ENCODE results near the gene KIF16B. TPM values are rescaled to one million over a fixed set of nuclear protein-coding genes. Genes with fewer than 3 reads are reported as not detected.
A peak's percentile ranks its signal among the peaks of the same experiment; 100 is the strongest.

KIF16B gene
- total and polyA plus RNA-seq, 2 of the 13 experiments (the other 11 are each of a cell fraction or from before 2014, with no cell fraction given) = 6.9 to 18.0 TPM

- ChIA-PET CTCF (ENCODE audit: low intra/inter-chr PET ratio, low total read pairs) (no interaction called here), POLR2A (no interaction called here)
- H4K20me1 ChIP-seq (ENCODE audit: insufficient read depth, low read length) = no peaks in the 10 kb centered on the region
- BruUV-seq (replicated peaks) = no TSS peak
- ATAC-seq = no peak
- H3K4me2 ChIP-seq (ENCODE audit: low read depth, low read length) = no peak overlapping the region
- WGBS (ENCODE audit: low lambda C conversion rate) = 91% methylated on average over 3 of the region's 3 CpGs
- FAIRE-seq = peak; percentile 44
- no peaks in the 10 kb centered on the region for H3K9me3 ChIP-seq (ENCODE audit: low read length)
- intact Hi-C loops (cut with micrococcal nuclease; ENCODE audit: unreplicated experiment) = no loop called here
- in situ Hi-C loops (cut with HindIII; ENCODE audit: extremely low pct_ligation_motif_present, low pct_unique_long_range_greater_than_20kb) = no loop called here
- no peaks in the 10 kb centered on the region for H3K79me2 ChIP-seq (ENCODE audit: insufficient read depth, low read length)
- no peaks in the 10 kb centered on the region for H3K4me1 ChIP-seq (ENCODE audit: insufficient read depth, low read length)
- no peak overlapping the region for H3K9ac ChIP-seq (ENCODE audit: insufficient read depth, low read depth, low read length)
- no peak for DNase-seq (ENCODE audit: low spot score)
- H3K27me3 ChIP-seq (ENCODE audit: control insufficient read depth in 1 of 2, insufficient read depth in 2 of 2, low read length in 2 of 2) = no peaks in the 10 kb centered on the region
- no peak overlapping the region for H3K27ac ChIP-seq (ENCODE audit: extremely low read length, insufficient read depth, low read length)
- no peak overlapping the region for H2AFZ ChIP-seq (ENCODE audit: low read length)
- H3K36me3 ChIP-seq (replicated peaks in 1 of 2; ENCODE audit: control insufficient read depth in 1 of 2, insufficient read depth in 2 of 2, low read length in 2 of 2) = peaks cover 0 to 9% of the 10 kb centered on the region in 2 experiments; a peak in 2 of 5 replicates
- no peak for TF ChIP-seq ZNF354B (CRISPR knock-in tag; IDR thresholded peaks at IDR 0.05)
- no peak for TF ChIP-seq RARA (CRISPR knock-in tag; IDR thresholded peaks at IDR 0.05)
- TF ChIP-seq HDAC2 (CRISPR knock-in tag; IDR thresholded peaks at IDR 0.05) = no peak
- no peak for TF ChIP-seq RBM39 (IDR thresholded peaks at IDR 0.05; ENCODE audit: low read depth, low read length, poor library complexity, severe bottlenecking)
- TF ChIP-seq ZNF282 (IDR thresholded peaks at IDR 0.05; ENCODE audit: partially characterized antibody) = no peak
- TF ChIP-seq, protein P1, sequence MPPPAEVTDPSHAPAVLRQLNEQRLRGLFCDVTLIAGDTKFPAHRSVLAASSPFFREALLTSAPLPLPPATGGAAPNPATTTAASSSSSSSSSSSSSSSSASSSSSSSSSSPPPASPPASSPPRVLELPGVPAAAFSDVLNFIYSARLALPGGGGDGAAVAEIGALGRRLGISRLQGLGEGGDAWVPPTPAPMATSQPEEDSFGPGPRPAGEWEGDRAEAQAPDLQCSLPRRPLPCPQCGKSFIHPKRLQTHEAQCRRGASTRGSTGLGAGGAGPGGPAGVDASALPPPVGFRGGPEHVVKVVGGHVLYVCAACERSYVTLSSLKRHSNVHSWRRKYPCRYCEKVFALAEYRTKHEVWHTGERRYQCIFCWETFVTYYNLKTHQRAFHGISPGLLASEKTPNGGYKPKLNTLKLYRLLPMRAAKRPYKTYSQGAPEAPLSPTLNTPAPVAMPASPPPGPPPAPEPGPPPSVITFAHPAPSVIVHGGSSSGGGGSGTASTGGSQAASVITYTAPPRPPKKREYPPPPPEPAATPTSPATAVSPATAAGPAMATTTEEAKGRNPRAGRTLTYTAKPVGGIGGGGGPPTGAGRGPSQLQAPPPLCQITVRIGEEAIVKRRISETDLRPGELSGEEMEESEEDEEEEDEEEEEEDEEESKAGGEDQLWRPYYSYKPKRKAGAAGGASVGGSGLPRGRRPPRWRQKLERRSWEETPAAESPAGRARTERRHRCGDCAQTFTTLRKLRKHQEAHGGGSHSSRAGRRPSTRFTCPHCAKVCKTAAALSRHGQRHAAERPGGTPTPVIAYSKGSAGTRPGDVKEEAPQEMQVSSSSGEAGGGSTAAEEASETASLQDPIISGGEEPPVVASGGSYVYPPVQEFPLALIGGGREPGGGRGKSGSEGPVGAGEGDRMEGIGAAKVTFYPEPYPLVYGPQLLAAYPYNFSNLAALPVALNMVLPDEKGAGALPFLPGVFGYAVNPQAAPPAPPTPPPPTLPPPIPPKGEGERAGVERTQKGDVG (CRISPR knock-in tag; IDR thresholded peaks at IDR 0.05; ENCODE audit: borderline replicate concordance) = no peak
- no peak for TF ChIP-seq GTF3A (CRISPR knock-in tag; conservative IDR thresholded peaks at IDR 0.05)
- no peak for TF ChIP-seq LCORL (IDR thresholded peaks at IDR 0.05)
- TF ChIP-seq LCORL (CRISPR knock-in tag; IDR thresholded peaks at IDR 0.05) = no peak
- no peak for TF ChIP-seq KDM6A (CRISPR knock-in tag; IDR thresholded peaks at IDR 0.05; ENCODE audit: low read depth)
- no peak for TF ChIP-seq NFIB (CRISPR knock-in tag; IDR thresholded peaks at IDR 0.05; ENCODE audit: borderline replicate concordance)
- no peak for TF ChIP-seq BCL6 (CRISPR knock-in tag; IDR thresholded peaks at IDR 0.05)
- TF ChIP-seq TAF15 (IDR thresholded peaks at IDR 0.05; ENCODE audit: low read depth, low read length, poor library complexity, severe bottlenecking) = no peak
- TF ChIP-seq HNRNPK (IDR thresholded peaks at IDR 0.05; ENCODE audit: low read depth, low read length, poor library complexity, severe bottlenecking) = no peak
- TF ChIP-seq, protein P2, sequence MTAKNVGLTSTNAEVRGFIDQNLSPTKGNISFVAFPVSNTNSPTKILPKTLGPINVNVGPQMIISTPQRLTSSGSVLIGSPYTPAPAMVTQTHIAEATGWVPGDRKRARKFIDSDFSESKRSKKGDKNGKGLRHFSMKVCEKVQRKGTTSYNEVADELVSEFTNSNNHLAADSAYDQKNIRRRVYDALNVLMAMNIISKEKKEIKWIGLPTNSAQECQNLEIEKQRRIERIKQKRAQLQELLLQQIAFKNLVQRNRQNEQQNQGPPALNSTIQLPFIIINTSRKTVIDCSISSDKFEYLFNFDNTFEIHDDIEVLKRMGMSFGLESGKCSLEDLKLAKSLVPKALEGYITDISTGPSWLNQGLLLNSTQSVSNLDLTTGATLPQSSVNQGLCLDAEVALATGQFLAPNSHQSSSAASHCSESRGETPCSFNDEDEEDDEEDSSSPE (CRISPR knock-in tag; IDR thresholded peaks at IDR 0.05) = no peak
- no peak for TF ChIP-seq MNT (IDR thresholded peaks at IDR 0.05)
- TF ChIP-seq ZNF256 (CRISPR knock-in tag; conservative IDR thresholded peaks at IDR 0.05) = no peak
- H3K4me3 ChIP-seq (replicated peaks in 1 of 3; ENCODE audit: insufficient read depth in 1 of 3, low read depth in 2 of 3, low read length in 3 of 3) = no peak overlapping the region
Observed at GRCh38 chr20:16488616-16489015, 84.6 kb downstream of the KIF16B start.
